Astrocyte (in vitro differentiated cells and primary cell): Measurements from ENCODE around the gene GFRAL.

Source experiments
- EZH2 ChIP-seq: IDR thresholded peaks from 2 replicates; pipeline ENCODE4 v1.6.1; 2012; ENCODE audit warnings: mild to moderate bottlenecking, low read length, inconsistent platforms; ENCODE audit not compliant: insufficient read depth
- TF ChIP-seq, protein P1 (sequence below): IDR thresholded peaks from 2 replicates; pipeline ENCODE4 v1.5.1; 2011; ENCODE audit warnings: low read depth, mild to moderate bottlenecking, inconsistent platforms, low read length, moderate library complexity; ENCODE audit not compliant: insufficient read depth

- TF ChIP-seq, protein P1, sequence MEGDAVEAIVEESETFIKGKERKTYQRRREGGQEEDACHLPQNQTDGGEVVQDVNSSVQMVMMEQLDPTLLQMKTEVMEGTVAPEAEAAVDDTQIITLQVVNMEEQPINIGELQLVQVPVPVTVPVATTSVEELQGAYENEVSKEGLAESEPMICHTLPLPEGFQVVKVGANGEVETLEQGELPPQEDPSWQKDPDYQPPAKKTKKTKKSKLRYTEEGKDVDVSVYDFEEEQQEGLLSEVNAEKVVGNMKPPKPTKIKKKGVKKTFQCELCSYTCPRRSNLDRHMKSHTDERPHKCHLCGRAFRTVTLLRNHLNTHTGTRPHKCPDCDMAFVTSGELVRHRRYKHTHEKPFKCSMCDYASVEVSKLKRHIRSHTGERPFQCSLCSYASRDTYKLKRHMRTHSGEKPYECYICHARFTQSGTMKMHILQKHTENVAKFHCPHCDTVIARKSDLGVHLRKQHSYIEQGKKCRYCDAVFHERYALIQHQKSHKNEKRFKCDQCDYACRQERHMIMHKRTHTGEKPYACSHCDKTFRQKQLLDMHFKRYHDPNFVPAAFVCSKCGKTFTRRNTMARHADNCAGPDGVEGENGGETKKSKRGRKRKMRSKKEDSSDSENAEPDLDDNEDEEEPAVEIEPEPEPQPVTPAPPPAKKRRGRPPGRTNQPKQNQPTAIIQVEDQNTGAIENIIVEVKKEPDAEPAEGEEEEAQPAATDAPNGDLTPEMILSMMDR: no peak
- no peak for TF ChIP-seq EZH2
Observed at GRCh38 chr6:55388211-55388610, 60.9 kb downstream of the GFRAL start.
